HFF-Myc (cell line): ENCODE results near the gene LEMD1.

ENCODE experiments used
- DNase-seq: peaks from one replicate; pipeline ENCODE4 v3.0.0-alpha.2; 2011; ENCODE audit warnings: low read depth; ENCODE audit errors: extremely low read depth
- H3K4me3 ChIP-seq: replicated peaks from 2 replicates; pipeline ENCODE4 v1.5.1; 2011; ENCODE audit warnings: low read depth, mild to moderate bottlenecking, control low read depth, low read length
- TF ChIP-seq, protein P1 (sequence below): IDR thresholded peaks from 2 replicates; pipeline ENCODE4 v1.5.1; 2012; ENCODE audit warnings: mild to moderate bottlenecking, low read depth, low read length, control low read depth; ENCODE audit errors: missing control alignments

Gene LEMD1

DNA sequence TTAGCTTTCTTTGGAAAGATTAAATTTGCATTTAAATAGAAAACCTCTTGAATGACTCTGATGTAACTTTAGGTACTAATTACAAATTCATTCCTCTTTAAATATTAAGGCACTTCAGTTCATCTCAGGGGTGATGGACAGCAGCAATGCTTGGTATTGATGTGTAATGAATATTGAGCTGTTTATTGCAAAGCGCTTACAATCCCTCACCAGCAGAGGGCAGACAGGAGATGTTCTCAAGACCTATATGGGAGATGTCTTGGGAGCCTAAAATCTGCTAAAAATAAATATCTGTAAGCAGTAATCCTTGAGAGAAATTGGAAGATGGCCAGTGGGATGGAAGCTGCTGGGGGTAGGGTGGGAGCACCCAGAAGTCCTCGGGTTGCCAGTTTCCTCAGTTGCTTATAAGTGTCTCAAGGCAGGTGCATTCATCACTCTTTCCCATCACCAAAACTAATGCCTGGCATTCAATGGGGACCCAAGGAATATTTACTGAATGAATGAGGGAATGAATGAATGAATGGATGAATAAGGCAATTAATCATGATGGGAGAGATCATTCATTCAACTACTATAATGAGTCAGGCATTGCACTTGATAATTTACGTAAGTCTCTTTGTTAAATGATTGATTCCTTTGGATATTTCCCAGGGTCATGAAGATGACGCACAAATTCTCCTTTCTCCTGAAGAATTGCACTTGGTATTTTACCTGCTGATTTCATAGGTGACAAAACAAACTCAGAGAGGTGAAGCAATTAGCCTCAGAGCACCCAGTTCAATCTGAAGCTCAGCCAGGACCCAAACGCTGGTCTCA, 67.4 kb downstream of the LEMD1 start:
- no peak overlapping the region for H3K4me3 ChIP-seq
- DNase-seq = no peak
- TF ChIP-seq, protein P1, sequence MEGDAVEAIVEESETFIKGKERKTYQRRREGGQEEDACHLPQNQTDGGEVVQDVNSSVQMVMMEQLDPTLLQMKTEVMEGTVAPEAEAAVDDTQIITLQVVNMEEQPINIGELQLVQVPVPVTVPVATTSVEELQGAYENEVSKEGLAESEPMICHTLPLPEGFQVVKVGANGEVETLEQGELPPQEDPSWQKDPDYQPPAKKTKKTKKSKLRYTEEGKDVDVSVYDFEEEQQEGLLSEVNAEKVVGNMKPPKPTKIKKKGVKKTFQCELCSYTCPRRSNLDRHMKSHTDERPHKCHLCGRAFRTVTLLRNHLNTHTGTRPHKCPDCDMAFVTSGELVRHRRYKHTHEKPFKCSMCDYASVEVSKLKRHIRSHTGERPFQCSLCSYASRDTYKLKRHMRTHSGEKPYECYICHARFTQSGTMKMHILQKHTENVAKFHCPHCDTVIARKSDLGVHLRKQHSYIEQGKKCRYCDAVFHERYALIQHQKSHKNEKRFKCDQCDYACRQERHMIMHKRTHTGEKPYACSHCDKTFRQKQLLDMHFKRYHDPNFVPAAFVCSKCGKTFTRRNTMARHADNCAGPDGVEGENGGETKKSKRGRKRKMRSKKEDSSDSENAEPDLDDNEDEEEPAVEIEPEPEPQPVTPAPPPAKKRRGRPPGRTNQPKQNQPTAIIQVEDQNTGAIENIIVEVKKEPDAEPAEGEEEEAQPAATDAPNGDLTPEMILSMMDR = peak; percentile 82

DNA sequence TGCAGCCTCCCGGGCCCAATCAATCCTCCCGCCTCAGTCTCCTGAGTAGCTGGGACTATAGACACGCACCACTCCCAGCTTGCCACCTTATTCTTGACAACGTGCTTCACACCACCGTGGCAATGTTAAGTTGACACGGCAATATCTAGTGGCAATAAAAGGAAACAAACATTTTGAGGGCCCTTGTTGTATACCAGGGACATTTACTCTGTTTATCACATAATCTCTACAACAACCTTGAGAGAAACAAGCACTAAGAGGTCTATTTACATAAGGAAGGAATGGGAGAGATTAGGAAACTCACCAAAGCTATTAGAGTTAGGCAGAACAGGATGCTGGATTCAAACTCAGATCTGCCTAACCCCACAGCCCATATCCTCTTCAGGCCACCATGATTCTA, 68.2 kb downstream of the LEMD1 start:
- TF ChIP-seq, protein P1 = no peak
- no peak for DNase-seq
- H3K4me3 ChIP-seq = no peak overlapping the region

DNA sequence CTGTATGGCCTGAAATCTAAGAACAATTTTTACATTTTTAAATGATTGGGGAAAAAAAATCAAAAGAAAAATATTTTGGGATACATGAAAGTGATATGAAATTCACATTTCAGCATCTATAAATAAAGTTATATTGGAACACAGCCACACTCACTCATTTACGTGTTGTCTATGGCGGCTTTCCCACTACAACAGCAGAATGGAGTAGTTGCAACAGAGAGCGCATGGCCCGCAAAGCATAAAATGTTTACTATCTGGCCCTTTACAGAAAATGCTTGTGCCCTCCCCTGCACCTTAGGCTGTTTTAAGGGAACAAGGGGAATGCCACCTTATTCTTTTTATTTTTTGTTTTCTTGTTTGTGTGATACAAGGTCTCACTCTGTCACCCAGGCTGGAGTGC, 68.7 kb downstream of the LEMD1 start:
- no peak overlapping the region for H3K4me3 ChIP-seq
- DNase-seq = no peak
- TF ChIP-seq, protein P1 = no peak

DNA sequence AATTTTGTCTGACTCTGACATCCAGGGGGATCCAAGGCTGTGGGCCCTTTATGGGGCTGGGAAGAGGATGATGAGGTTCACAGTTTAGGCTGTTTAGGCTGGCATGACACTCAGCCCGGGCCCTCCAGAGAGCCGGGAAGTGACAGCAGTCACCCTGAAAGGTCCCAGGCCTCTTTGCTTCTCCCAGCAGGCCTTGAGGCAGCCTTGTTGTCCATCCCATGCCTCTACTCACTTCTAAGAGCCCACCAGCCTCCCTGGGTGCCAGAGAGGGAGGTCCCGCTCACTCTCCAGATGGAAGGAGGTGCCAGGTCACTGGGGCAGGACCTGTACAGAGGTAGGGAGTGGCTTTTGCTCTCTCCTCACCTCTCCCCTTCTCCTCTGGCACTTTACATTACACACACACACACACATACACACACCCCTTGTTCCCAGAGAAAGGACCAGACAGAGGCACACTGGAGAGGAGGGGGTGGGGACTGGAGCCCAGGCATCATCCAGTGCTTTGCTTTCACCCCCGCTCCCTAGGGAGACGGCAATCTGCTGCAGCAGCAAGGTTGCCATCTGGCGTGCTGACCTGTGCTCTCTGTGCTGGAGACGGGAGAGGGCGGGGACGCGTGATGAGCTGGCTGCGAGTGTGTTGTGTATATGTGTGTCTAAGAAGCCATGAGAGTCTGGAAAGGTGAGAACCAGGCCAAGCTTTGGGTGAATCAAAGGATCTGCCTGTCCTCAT, 69.7 kb downstream of the LEMD1 start:
- H3K4me3 ChIP-seq = no peak overlapping the region
- DNase-seq = no peak
- TF ChIP-seq, protein P1 = no peak

DNA sequence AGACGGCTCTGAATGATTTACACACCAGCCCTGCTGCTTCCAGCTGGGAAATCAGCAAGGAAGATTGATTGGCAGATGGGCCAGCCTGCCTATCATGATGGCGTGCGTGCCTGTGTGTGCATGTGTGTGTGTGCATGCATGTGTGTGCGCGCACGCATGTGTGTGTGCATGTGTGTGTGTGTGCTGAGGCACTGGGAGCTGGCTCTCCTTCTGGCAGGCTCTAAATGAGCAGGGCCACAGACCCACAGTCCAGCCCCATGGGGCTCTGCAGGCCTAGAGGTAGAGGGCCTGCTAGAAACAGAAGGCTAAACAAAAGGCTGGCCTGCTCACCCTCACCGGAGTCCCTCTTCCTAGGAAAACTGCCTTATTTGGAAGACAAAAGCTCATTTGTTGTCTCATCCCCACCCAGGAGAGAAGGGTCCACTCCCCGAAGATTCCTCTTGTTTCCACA, 71.1 kb downstream of the LEMD1 start:
- H3K4me3 ChIP-seq = no peak overlapping the region
- DNase-seq = no peak
- TF ChIP-seq, protein P1 = no peak

DNA sequence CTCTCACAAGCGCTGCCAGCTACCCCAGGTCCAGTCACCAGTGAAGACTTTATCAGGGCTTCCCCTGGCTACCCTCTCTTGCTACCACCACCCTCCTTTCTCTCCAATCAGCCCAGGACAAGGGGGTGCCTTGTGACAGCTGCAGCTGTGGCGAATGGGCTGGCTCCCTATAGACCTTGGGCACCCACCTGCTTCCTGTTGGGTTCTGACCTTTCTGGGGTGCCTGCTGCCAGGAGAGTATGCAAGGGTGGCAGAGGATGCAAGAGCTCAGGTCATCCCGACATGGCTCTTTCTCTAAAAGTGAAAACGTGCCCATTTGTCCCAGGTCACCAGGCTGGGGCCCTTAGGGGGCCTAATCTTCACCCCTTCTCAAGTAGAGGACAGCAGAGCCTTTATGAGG, 71.7 kb downstream of the LEMD1 start:
- no peak for DNase-seq
- no peak overlapping the region for H3K4me3 ChIP-seq
- TF ChIP-seq, protein P1 = no peak
